NOMO-1 treated with DMSO at 0.1 percent for 48 hours (cell line): ENCODE measurements around the gene ZNF343.
A peak's percentile ranks its signal among the peaks of the same experiment; 100 is the strongest.
"Not testable (repeated sequence)": the region's sequence is repeated elsewhere in the genome, so short reads cannot be mapped to it uniquely, and the experiment has no call there.

Experiments
- DNase-seq: peaks from one replicate; lab custom pipeline; 2025; ENCODE audit not compliant: unreplicated experiment; lab: John Stamatoyannopoulos, UW

Gene ZNF343

DNA sequence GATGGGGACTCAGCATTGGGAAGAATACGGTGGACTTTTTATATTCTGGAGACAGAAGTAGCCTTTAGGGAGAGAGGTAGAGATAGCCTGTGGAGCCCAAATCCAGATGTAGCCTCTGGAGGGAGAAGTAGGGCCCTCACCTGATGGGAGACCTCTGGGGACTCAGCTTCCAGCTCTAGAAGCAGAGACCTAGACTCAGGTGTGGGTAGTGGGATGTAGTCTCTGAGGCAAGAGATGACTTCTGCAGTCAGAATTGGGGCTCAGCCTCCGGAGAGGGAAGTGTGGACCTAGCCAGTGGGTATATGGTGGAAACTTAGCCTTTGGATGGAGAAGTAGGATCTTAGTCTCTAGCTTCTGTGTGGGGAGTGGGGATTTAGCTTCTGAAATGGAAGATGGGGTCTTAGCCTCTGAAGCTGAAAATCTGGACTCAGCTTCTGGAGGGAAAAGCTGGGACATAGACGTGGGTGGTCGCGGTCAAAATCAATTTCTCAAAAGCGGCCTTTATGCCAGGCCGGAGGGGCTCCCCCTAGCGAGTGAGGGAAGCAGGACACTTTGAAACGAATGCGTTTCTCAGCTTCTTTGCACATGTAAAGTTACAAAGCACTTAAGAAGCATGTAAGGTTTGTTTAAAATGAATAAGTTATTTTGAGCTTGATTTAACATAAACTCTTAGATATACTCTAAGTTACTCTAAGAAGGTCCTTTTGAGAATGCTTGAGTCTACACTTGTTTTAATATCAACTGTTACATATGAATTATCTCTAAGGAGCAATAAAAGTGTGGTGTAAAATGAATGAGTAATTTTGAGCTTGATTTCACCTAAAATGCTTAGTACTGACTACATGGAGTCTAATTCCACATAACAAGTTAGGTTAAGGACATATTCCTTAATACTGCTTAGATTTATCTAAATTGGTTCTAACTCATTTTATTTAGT is 12.9 kb upstream of the ZNF343 start:
- DNase-seq: peak; percentile 37

- DNase-seq: no peak
Measured at GRCh38 chr20:2520617-2521016, 11.9 kb upstream of the ZNF343 start.

- DNase-seq: no peak
Measured at GRCh38 chr20:2519115-2519809, 10.5 kb upstream of the ZNF343 start.

- no peak for DNase-seq
Measured at GRCh38 chr20:2518558-2518957, 9.8 kb upstream of the ZNF343 start.

DNA sequence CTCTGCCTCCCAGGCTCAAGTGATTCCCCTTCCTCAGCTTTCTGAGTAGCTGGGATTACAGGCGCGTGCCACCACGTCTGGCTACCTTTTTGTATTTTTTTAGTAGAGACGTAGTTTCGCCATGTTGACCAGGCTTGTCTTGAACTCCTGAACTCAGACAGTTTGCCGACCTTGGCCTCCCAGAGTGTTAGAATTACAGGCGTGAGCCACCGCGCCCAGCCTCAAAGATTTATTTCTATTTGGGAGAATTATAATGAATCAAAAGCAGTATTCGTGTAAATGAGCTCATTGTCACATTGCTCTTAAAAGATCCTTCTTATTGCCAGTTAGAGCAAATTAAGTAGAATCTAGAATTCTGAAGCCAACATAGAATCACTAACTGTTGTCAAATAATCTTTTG is 9.4 kb upstream of the ZNF343 start:
- no peak for DNase-seq

GRCh38 chr20:2516399-2516798 is 7.7 kb upstream of the ZNF343 start:
- DNase-seq: no peak

DNA sequence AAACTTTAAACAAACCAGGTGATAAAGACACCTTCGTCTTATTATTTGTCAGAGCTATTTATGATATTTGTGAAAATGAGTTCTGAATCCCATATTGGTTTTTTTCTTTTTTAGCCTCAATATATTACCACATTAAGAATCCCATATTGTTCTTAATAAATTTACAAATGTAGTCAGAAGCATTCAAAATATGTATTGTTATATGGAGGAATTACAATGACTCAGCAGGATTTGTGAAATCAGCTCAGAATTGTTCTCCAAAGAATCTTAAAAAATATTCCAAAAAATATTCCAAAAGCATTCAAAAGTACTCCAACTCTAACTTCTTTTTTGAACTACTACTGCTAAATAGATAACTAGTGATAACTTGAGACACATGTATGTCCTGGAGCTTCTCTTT is 6.5 kb upstream of the ZNF343 start:
- DNase-seq: no peak

- no peak for DNase-seq
Measured at GRCh38 chr20:2509794-2510193, 1.1 kb upstream of the ZNF343 start.

- DNase-seq: no peak
Measured at GRCh38 chr20:2509468-2509781, 710 bp upstream of the ZNF343 start.

DNA sequence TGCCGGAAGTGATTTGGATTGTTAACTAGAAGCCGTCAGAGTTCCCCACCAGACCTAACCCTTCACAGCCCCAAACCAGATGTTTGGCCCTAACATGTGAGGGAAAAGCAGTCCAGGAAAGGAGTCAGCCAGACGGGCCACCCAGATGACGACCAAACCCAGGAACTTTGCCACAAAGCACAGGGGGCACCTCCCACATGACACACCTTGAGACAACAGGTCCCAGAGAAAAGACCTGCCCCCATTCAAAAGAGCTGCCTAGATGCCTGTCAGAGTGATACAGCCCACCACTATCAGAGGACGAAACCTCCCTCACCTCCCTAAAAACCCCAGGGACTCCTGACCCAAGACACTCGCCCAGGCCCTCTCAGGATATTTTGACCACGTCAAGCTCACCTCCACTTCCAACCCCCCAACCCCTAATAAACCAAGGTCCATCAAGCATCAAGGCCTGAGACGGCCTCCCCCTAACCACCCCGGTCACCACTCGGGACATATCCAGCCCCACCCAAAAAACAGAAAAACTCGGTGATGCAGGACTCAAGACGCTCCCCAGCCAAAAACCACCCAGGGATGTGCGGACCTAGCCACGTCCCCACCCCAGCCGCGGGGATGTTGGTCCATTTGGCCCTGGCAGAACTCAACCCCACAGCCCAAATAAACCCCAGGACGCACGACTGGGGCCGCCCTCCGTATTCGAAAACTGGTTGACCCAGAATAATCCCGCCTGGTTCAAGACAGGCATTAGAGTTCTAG is 662 bp downstream of the ZNF343 start:
- DNase-seq: no peak

DNA sequence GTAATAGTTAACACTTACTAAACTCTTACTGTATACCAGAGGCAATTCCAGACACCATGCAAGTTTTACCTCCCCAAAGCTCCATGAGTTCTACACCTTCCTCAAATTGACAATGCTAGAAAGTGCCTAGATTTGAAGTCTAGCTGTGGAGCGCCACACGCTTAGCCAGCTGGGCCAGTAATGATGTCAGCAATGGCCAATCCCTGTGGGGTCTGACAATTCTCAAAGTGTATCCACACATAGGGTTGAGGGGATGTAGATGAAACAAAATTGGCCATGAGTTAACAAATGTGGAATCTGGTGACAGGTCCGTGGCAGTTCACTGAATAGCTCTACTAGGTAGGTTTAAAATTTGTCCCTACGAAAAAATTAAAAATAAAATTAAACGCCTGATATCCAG is 1.3 kb downstream of the ZNF343 start:
- no peak for DNase-seq

- DNase-seq: not testable (repeated sequence)
Measured at GRCh38 chr20:2506426-2506825, 2.3 kb downstream of the ZNF343 start.

DNA sequence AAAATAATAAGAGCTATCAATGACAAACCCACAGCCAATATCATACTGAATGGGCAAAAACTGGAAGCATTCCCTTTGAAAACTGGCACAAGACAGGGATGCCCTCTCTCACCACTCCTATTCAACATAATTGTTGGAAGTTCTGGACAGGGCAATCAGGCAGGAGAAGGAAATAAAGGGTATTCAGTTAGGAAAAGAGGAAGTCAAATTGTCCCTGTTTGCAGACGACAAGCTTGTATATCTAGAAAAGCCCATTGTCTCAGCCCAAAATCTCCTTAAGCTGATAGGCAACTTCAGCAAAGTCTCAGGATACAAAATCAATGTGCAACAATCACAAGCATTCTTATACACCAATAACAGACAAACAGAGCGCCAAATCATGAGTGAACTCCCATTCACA is 3.9 kb downstream of the ZNF343 start:
- DNase-seq: not testable (repeated sequence)

GRCh38 chr20:2502808-2503384 is 5.8 kb downstream of the ZNF343 start:
- not testable (repeated sequence) for DNase-seq

- no peak for DNase-seq
Measured at GRCh38 chr20:2485661-2486060, 23.1 kb downstream of the ZNF343 start.

DNA sequence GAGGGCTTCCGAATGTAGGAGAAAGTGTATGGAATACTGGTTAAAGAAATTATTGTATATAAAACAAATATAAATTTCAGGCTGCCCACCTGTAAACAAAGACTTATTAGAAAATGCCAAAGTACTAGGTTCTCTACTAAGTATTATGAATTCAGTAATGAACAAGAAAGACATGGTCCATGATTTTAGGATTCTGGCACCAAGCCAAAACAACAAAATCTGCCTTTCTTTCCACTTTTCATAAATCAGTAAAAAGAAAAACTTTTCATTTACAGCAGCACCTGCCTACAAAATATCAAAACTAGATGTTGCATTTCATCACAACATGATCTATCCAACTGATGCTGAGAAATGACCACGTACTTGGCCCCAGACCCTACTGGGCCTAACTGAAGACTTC is 23.6 kb downstream of the ZNF343 start:
- no peak for DNase-seq

- no peak for DNase-seq
Measured at GRCh38 chr20:2483504-2483903, 25.2 kb downstream of the ZNF343 start.

DNA sequence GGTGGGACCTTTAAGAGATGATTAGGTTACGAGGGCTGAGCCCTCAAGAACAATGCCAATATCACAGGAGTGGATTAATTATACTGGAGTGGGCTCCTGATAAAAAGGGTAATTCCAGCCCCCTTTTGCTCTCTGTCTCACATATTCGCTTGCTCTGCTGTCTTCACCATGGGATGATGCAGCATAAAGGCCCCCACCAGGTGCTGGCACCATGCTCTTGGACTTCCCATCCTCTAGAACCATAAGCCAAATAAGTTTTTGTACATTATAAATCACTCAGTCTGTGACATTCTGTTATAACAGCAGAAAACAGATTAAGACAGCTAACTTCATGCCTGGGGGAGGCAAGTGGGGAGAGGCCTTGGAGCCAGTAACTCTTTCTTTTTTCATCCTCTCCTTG is 28.3 kb downstream of the ZNF343 start:
- DNase-seq: no peak

DNA sequence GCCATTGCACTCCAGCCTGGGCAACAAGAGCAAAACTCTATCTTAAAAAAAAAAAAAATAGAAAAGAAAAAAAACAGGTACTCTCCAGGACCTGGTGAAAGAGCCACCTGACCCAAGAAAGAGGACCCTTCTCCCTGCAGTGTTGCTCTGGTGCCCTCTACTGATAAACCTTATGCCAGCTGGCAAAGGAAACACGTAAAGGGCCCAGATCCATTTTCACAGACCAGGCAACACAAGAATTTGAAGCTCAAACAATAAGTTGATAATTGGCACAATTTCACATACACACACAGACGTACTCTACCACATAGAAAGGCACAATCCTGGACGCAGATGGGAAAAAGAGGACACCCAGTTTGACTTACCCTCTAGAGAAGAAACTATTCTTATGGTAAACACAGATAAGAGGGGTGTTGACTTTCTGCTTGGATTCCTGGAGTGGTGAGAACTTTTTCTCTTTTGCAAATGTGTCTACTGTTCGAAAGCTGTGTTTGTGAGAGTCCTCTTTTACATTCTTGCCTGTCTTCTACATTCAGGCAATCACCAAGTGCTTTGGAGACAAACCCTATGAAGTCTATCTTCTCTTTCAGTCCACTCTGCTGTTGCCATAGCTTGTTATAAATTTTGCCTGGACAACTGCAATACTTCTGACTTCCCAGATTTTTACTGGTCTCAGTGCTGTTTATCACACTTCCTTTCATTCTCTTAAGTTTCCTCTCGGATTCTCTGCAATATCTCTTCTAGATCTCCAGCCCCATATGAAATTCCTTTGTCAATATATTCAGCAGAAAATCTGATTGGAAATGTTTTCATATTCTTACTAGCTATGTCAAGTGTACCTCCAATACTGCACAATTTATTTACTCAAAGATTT is 31.7 kb downstream of the ZNF343 start:
- no peak for DNase-seq
